GM12878 (cell line): ENCODE results near the gene BICD1. TPM values are rescaled to one million over a fixed set of nuclear protein-coding genes. Genes with fewer than 3 reads are reported as not detected.
A peak's percentile ranks its signal among the peaks of the same experiment; 100 is the strongest.

ENCODE experiments used
- ATAC-seq: fragments of 200-7000 bp; cut with Tn5 transposase; 3 replicates; pipeline ENCODE4 v1.9.1; 2020; ENCODE audit warnings: mild to moderate bottlenecking, moderate library complexity
- Bru-seq: library from RNA; stranded (reverse); fragments of 400-500 nt; gene quantifications from one replicate; lab custom pipeline; 2021; lab: Mats Ljungman, UMichigan
- BruChase-seq, 2 experiments: library from RNA; stranded (reverse); fragments of 400-500 nt; gene quantifications; one replicate each; lab custom pipeline; 2021; lab: Mats Ljungman, UMichigan
- BruUV-seq: library from RNA; stranded (reverse); fragments of 400-500 nt; replicated peaks from 2 replicates; lab custom pipeline; 2021; lab: Mats Ljungman, UMichigan
- CTCF ChIA-PET: fragments of 300-600 bp; sonication (Branson Sonifier 250); formaldehyde crosslinking; extraction: SDS; loops from one replicate; lab custom pipeline; 2021; ENCODE audit warnings: inconsistent platforms; lab: Yijun Ruan, JAX
- POLR2A ChIA-PET: fragments of 350-600 bp; formaldehyde crosslinking; extraction: SDS; loops from one replicate; lab custom pipeline; 2021; ENCODE audit warnings: inconsistent platforms; lab: Charles Lee
- RAD21 ChIA-PET: fragments of 300-600 bp; sonication (Branson Sonifier 250); formaldehyde crosslinking; loops from one replicate; lab custom pipeline; 2023; ENCODE audit warnings: antibody characterized with exemption; ENCODE audit not compliant: unreplicated experiment; lab: Charles Lee
- SMC1A ChIA-PET: fragments of 300-600 bp; sonication (Branson Sonifier 250); formaldehyde crosslinking; loops from one replicate; lab custom pipeline; 2023; ENCODE audit not compliant: unreplicated experiment, uncharacterized antibody; lab: Charles Lee
- DNase-seq: peaks from one replicate; pipeline ENCODE4 v3.0.0-alpha.2; 2011; ENCODE audit warnings: low read depth, low spot score
- FAIRE-seq: peaks from 3 replicates; lab custom pipeline; 2011; peaks lifted over from hg19 to GRCh38; lab: Jason Lieb, UNC
- H2AFZ ChIP-seq: 2 replicates; pipeline ENCODE4 v1.6.0; 2011; ENCODE audit warnings: low read depth, low read length, control low read depth; ENCODE audit not compliant: control insufficient read depth
- H3K27ac ChIP-seq: 2 replicates; pipeline ENCODE4 v1.5.1; 2011; ENCODE audit warnings: control low read depth; ENCODE audit not compliant: control insufficient read depth, insufficient read depth
- H3K27me3 ChIP-seq, 2 experiments: replicated peaks in 1 of 2; 2 replicates each; pipeline versions ENCODE4 v1.6.0 to v1.6.1; 2011; ENCODE audit warnings: low read length in 1 of 2; ENCODE audit not compliant: control insufficient read depth in 2 of 2, insufficient read depth in 2 of 2
- H3K36me3 ChIP-seq, 2 experiments: 2 replicates each; pipeline ENCODE4 v1.5.1; 2011; ENCODE audit warnings: low read length in 1 of 2; ENCODE audit not compliant: control insufficient read depth in 2 of 2, insufficient read depth in 2 of 2
- H3K4me1 ChIP-seq: 2 replicates; pipeline ENCODE4 v1.6.1; 2011; ENCODE audit warnings: mild to moderate bottlenecking, low read length, moderate library complexity, mixed read lengths; ENCODE audit not compliant: control insufficient read depth, insufficient read depth
- H3K4me2 ChIP-seq: 2 replicates; pipeline ENCODE4 v1.6.0; 2011; ENCODE audit warnings: control low read depth; ENCODE audit not compliant: control insufficient read depth, insufficient read depth
- H3K4me3 ChIP-seq: fragments of 200-600 bp; sonication (generic); 2 replicates; pipeline ENCODE4 v1.5.1; 2016
- H3K79me2 ChIP-seq: 2 replicates; pipeline ENCODE4 v1.6.0; 2011; ENCODE audit warnings: low read length; ENCODE audit not compliant: control insufficient read depth, insufficient read depth
- H3K9ac ChIP-seq: 2 replicates; pipeline ENCODE4 v1.8.0; 2011; ENCODE audit warnings: low read length, control low read depth, mixed read lengths; ENCODE audit not compliant: control insufficient read depth, insufficient read depth
- H3K9me3 ChIP-seq: replicated peaks from 3 replicates; pipeline ENCODE4 v1.5.1; 2011; ENCODE audit warnings: mild to moderate bottlenecking, low read length; ENCODE audit not compliant: control insufficient read depth, insufficient read depth
- H4K20me1 ChIP-seq: 2 replicates; pipeline ENCODE4 v1.6.0; 2011; ENCODE audit not compliant: control insufficient read depth, insufficient read depth
- FOXM1 ChIP-seq: IDR thresholded peaks from 2 replicates; pipeline ENCODE4 v1.6.1; 2012; ENCODE audit warnings: low read depth, mild to moderate bottlenecking, inconsistent platforms, low read length, moderate library complexity
- HDAC6 ChIP-seq: fragments of 200-600 bp; sonication (generic); IDR thresholded peaks from one replicate; pipeline ENCODE4 v1.8.0; 2017; ENCODE audit warnings: antibody characterized with exemption; ENCODE audit not compliant: unreplicated experiment
- NFXL1 ChIP-seq: fragments of 450-650 bp; IDR thresholded peaks from 2 replicates; pipeline ENCODE4 v1.6.1; 2017; ENCODE audit warnings: antibody characterized with exemption, mild to moderate bottlenecking, borderline replicate concordance
- NFYB ChIP-seq: IDR thresholded peaks from 2 replicates; pipeline ENCODE4 v1.6.1; 2011; ENCODE audit warnings: low read depth, mild to moderate bottlenecking, low read length, improper control_type of control experiment, moderate library complexity; ENCODE audit not compliant: insufficient read depth
- NR2F1 ChIP-seq: fragments of 450-650 bp; conservative IDR thresholded peaks from 2 replicates; pipeline ENCODE4 v1.6.1; 2017; ENCODE audit warnings: mild to moderate bottlenecking
- RELA ChIP-seq: fragments of 450-650 bp; IDR thresholded peaks from 2 replicates; pipeline ENCODE4 v1.8.0; 2014; ENCODE audit warnings: borderline replicate concordance; ENCODE audit not compliant: partially characterized antibody
- RUNX3 ChIP-seq: IDR thresholded peaks from 2 replicates; pipeline ENCODE4 v1.6.1; 2012; ENCODE audit warnings: low read length, inconsistent platforms
- STAT1 ChIP-seq: fragments of 450-650 bp; conservative IDR thresholded peaks from 2 replicates; pipeline ENCODE4 v1.6.1; 2014; ENCODE audit warnings: antibody characterized with exemption, mild to moderate bottlenecking
- SUPT20H ChIP-seq: IDR thresholded peaks from 2 replicates; pipeline ENCODE4 v1.6.1; 2011; ENCODE audit warnings: low read depth, mild to moderate bottlenecking, low read length, moderate library complexity, borderline replicate concordance; ENCODE audit not compliant: control insufficient read depth
- TCF3 ChIP-seq: IDR thresholded peaks from 2 replicates; pipeline ENCODE4 v1.6.1; 2012; ENCODE audit warnings: low read depth, mild to moderate bottlenecking, low read length, borderline replicate concordance; ENCODE audit not compliant: insufficient read depth
- WGBS: methylation state at CpG from one replicate; pipeline ENCODE4 v1.1.6; 2016; ENCODE audit warnings: low lambda C conversion rate; ENCODE audit not compliant: insufficient replicate concordance, insufficient coverage; ENCODE audit errors: missing lambda C conversion rate; 5-methylcytosine and 5-hydroxymethylcytosine counted together
- in situ Hi-C: fragments of 300-500 bp; cut with MboI; formaldehyde crosslinking; loops from 9 replicates; pipeline ENCODE4 v1.14.3; 2018; ENCODE audit warnings: mixed read lengths
- intact Hi-C: fragments of 100-400 bp; cut with micrococcal nuclease; formaldehyde crosslinking; loops from one replicate; pipeline ENCODE4 v1.14.2; 2022; ENCODE audit not compliant: unreplicated experiment
- long read RNA-seq, 2 experiments: library from polyadenylated mRNA; unstranded; transcript quantifications; one replicate each; pipeline ENCODE4 v2.0.0, GENCODE V29; 2019 to 2020
- polyA minus RNA-seq, 3 experiments: library from RNA; depleted of rRNA, polyadenylated mRNA; stranded (reverse); fragments of >200 nt; gene quantifications; 2 replicates each; pipeline ENCODE4 v1.2.3, GENCODE V29; 2011
- polyA plus RNA-seq, 11 experiments: library from polyadenylated mRNA; depleted of rRNA in 4 of 11; unstranded in 6 of 11; stranded (reverse) in 5 of 11; fragments of >200 nt; fragmentation: Nextera tagmentation in 4 of 11; fragmentation: Illumina TruSeq in 1 of 11; extraction: Ambion mirVana in 4 of 11; extraction: Trizol in 1 of 11; gene quantifications; 1 replicate in 1 of 11; 2 replicates in 10 of 11; pipeline versions ENCODE4 v1.2.1 to v1.2.3, GENCODE V29; 2011 to 2016; ENCODE audit warnings: inconsistent platforms in 2 of 11, missing spikeins in 2 of 11, low read depth in 1 of 11
- total RNA-seq, 4 experiments: library from RNA; depleted of rRNA in 3 of 4; stranded (reverse); fragments of >200 nt in 3 of 4; fragmentation: Illumina TruSeq in 1 of 4; extraction: Trizol in 1 of 4; gene quantifications; 2 replicates each; pipeline versions ENCODE4 v1.2.1 to v1.2.3, GENCODE V29; 2013 to 2021
- TF ChIP-seq, protein P1 (sequence below): fragments of 450-650 bp; IDR thresholded peaks from 2 replicates; pipeline ENCODE4 v1.6.1; 2017; ENCODE audit warnings: mild to moderate bottlenecking, moderate library complexity
- TF ChIP-seq, protein P2 (sequence below): fragments of 150-350 bp; IDR thresholded peaks from 2 replicates; pipeline ENCODE4 v1.6.1; 2014; ENCODE audit warnings: mild to moderate bottlenecking, low read depth, low read length

The BICD1 gene
- total RNA-seq (2013; cell fraction: nucleolus; rRNA removed), result 91.8 and 92.4 TPM in 2 replicates
- total RNA-seq (2014; rRNA removed) (14.0 and 14.6 TPM in 2 replicates), total RNA-seq (2014; rRNA removed; fragmentation: Illumina TruSeq; extraction: Trizol) (12.6 and 15.6 TPM in 2 replicates), total RNA-seq (2021) (29.4 and 32.5 TPM in 2 replicates), polyA plus RNA-seq (2011; rRNA removed) (12.0 and 13.2 TPM in 2 replicates), polyA plus RNA-seq (2014; fragmentation: Illumina TruSeq; extraction: Trizol) (18.3 TPM in 2 replicates), polyA plus RNA-seq (2014; fragmentation: Nextera tagmentation; extraction: Ambion mirVana) (1 to 10 TPM; 4.7 to 5.6 TPM), polyA plus RNA-seq (2014; rRNA removed) (14.8 and 17.6 TPM in 2 replicates), polyA plus RNA-seq (2016; fragmentation: Nextera tagmentation; extraction: Ambion mirVana) (10 to 100 TPM; 15.3 to 19.2 TPM), polyA minus RNA-seq (2011; rRNA and poly(A)+ RNA removed) (24.5 and 29.8 TPM in 2 replicates), Bru-seq, nascent RNA (percentile 62 among the genes with signal in this experiment), BruChase-seq, experiment 1, labeled RNA remaining after a 6-hour chase (percentile 62 among the genes with signal in this experiment), BruChase-seq, experiment 2, labeled RNA remaining after a 2-hour chase (percentile 61 among the genes with signal in this experiment)
- 12.1 TPM for polyA plus RNA-seq (2011; ENCODE audit: low read depth)
- polyA plus RNA-seq (2011; cell fraction: cytosol; rRNA removed), result 7.5 and 8.0 TPM in 2 replicates
- polyA plus RNA-seq (2011; cell fraction: nucleus; rRNA removed), result 19.4 and 21.8 TPM in 2 replicates
- 13.1 and 13.3 TPM in 2 replicates for polyA plus RNA-seq (2012)
- polyA minus RNA-seq (2011; cell fraction: cytosol; rRNA and poly(A)+ RNA removed), result 5.2 and 5.6 TPM in 2 replicates
- polyA minus RNA-seq (2011; cell fraction: nucleus; rRNA and poly(A)+ RNA removed), result 25.3 and 55.8 TPM in 2 replicates
- long read RNA-seq, experiment 1, partial matches to known transcripts, result 1 of 2 reads
- long read RNA-seq, experiment 1, other reads (novel, unspliced or antisense), result 1 of 2 reads
- long read RNA-seq, experiment 2, partial matches to known transcripts, result 4 of 16 reads
- long read RNA-seq, experiment 2, other reads (novel, unspliced or antisense), result 8 of 16 reads

DNA sequence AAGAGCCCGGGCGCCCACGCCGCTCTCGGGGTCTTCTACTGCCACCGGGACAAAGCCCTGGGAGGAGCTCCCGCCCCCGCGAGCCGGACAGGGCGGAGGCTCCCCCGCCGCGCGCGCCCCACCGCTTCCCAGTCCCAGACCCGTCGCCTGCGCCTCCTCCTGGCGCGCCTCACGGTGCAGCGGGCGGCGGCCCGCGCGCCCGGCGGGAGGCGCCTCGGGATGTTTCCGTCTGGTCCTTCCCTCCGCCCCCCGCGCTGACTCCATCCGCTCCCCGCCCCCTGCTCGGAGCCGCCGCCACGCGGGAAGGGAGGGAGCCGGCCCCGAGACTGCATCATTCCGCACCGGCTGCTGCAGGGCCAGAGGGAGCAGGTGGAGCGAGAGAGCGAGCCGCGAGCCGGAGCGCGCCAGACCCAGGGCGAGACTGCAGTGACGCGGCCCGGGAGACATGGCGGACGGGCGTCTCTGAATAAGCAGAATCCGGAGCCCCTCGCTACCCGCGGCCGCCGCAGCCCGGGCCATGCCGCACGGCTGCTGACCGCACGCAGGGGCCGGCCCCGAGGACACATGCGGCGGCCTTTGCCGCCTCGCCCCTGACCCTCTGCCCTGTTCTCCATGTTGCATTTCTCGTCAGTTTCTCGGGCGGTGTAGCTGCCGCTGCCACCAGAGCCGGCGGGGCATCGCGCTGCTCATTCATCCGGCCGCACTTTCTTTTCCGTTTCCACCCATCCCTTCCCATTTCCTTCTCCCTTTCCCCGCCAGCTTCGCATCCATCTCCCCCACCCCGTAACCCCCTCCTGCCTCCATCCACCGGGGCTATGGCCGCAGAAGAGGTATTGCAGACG, at the start of gene BICD1:
BICD1 (plus strand) TSS at position 331 of the 842 bp plus-strand sequence; CDS start at position 816, 485 bp downstream.
- SMC1A ChIA-PET, result interaction anchor here (0.7 to 2.7 kb wide), 17 partner anchors 9 to 469 kb away, joined by 3 to 15 read pairs (median 4); no protein-coding TSS in a partner anchor
- no peak for FAIRE-seq
- Histone ChIP-seq H3K9me3 (no peaks in the 10 kb centered on the region), H3K36me3 (no peaks in the 10 kb centered on the region), H2AFZ (peak within 1 kb of the TSS; percentile 63), H3K9ac (peak within 1 kb of the TSS; percentile 78), H4K20me1 (no peaks in the 10 kb centered on the region), H3K4me1 (peaks cover 5% of the 10 kb centered on the region), H3K4me3 (peak within 1 kb of the TSS; percentile 80), H3K79me2 (peaks cover 32% of the 10 kb centered on the region), H3K4me2 (peak within 1 kb of the TSS; percentile 97), H3K27ac (peak within 1 kb of the TSS; percentile 63), H3K27me3 (no peaks in the 10 kb centered on the region)
- RAD21 ChIA-PET, result interaction anchor here (0.5 to 2.7 kb wide), 15 partner anchors 13 to 786 kb away, joined by 3 to 21 read pairs (median 3); partner anchors contain the start of gene RESF1
- in situ Hi-C loops, result no loop called here
- BruUV-seq, result no TSS peak
- POLR2A ChIA-PET, result interaction anchor here (0.6 to 2.0 kb wide), 6 partner anchors 28 to 682 kb away, joined by 3 to 7 read pairs (median 4); no protein-coding TSS in a partner anchor
- under 1% methylated on average over 68 of the region's 96 CpGs for WGBS
- peak; percentile 88 for ATAC-seq
- CTCF ChIA-PET, result interaction anchor here (0.7 to 2.3 kb wide), 18 partner anchors 9 to 425 kb away, joined by 3 to 7 read pairs (median 4); no protein-coding TSS in a partner anchor
- intact Hi-C loops, result no loop called here
- DNase-seq, result peak; percentile 32
- TF ChIP-seq RUNX3, result peak; percentile 32; the same call in 1 of the 2 replicates
- TF ChIP-seq SUPT20H, result no peak
- peak; percentile 70 for TF ChIP-seq NR2F1
- 0 out of 2 replicates have a peak, but pooled peaks have one; percentile 35 for TF ChIP-seq STAT1
- TF ChIP-seq, protein P1, sequence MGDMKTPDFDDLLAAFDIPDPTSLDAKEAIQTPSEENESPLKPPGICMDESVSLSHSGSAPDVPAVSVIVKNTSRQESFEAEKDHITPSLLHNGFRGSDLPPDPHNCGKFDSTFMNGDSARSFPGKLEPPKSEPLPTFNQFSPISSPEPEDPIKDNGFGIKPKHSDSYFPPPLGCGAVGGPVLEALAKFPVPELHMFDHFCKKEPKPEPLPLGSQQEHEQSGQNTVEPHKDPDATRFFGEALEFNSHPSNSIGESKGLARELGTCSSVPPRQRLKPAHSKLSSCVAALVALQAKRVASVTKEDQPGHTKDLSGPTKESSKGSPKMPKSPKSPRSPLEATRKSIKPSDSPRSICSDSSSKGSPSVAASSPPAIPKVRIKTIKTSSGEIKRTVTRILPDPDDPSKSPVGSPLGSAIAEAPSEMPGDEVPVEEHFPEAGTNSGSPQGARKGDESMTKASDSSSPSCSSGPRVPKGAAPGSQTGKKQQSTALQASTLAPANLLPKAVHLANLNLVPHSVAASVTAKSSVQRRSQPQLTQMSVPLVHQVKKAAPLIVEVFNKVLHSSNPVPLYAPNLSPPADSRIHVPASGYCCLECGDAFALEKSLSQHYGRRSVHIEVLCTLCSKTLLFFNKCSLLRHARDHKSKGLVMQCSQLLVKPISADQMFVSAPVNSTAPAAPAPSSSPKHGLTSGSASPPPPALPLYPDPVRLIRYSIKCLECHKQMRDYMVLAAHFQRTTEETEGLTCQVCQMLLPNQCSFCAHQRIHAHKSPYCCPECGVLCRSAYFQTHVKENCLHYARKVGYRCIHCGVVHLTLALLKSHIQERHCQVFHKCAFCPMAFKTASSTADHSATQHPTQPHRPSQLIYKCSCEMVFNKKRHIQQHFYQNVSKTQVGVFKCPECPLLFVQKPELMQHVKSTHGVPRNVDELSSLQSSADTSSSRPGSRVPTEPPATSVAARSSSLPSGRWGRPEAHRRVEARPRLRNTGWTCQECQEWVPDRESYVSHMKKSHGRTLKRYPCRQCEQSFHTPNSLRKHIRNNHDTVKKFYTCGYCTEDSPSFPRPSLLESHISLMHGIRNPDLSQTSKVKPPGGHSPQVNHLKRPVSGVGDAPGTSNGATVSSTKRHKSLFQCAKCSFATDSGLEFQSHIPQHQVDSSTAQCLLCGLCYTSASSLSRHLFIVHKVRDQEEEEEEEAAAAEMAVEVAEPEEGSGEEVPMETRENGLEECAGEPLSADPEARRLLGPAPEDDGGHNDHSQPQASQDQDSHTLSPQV, result peak; percentile 70; the same call in 1 of the 2 replicates
- TF ChIP-seq TCF3, result peak; percentile 91
- no peak for TF ChIP-seq FOXM1
- peak; percentile 73 for TF ChIP-seq HDAC6
- no peak for TF ChIP-seq NFXL1
- TF ChIP-seq, protein P2, sequence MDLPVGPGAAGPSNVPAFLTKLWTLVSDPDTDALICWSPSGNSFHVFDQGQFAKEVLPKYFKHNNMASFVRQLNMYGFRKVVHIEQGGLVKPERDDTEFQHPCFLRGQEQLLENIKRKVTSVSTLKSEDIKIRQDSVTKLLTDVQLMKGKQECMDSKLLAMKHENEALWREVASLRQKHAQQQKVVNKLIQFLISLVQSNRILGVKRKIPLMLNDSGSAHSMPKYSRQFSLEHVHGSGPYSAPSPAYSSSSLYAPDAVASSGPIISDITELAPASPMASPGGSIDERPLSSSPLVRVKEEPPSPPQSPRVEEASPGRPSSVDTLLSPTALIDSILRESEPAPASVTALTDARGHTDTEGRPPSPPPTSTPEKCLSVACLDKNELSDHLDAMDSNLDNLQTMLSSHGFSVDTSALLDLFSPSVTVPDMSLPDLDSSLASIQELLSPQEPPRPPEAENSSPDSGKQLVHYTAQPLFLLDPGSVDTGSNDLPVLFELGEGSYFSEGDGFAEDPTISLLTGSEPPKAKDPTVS, result no peak
- no peak for TF ChIP-seq NFYB
- TF ChIP-seq RELA, result peak; percentile 55
